ENCODE results near the gene MYT1. TPM values are rescaled to one million over a fixed set of nuclear protein-coding genes. Genes with fewer than 3 reads are reported as not detected.
A peak's percentile ranks its signal among the peaks of the same experiment; 100 is the strongest.

Gene MYT1
- total and polyA plus RNA-seq, 2 of the 13 experiments (the other 11 are each of a cell fraction or from before 2014, with no cell fraction given), result 0.58 to 2.5 TPM

DNA sequence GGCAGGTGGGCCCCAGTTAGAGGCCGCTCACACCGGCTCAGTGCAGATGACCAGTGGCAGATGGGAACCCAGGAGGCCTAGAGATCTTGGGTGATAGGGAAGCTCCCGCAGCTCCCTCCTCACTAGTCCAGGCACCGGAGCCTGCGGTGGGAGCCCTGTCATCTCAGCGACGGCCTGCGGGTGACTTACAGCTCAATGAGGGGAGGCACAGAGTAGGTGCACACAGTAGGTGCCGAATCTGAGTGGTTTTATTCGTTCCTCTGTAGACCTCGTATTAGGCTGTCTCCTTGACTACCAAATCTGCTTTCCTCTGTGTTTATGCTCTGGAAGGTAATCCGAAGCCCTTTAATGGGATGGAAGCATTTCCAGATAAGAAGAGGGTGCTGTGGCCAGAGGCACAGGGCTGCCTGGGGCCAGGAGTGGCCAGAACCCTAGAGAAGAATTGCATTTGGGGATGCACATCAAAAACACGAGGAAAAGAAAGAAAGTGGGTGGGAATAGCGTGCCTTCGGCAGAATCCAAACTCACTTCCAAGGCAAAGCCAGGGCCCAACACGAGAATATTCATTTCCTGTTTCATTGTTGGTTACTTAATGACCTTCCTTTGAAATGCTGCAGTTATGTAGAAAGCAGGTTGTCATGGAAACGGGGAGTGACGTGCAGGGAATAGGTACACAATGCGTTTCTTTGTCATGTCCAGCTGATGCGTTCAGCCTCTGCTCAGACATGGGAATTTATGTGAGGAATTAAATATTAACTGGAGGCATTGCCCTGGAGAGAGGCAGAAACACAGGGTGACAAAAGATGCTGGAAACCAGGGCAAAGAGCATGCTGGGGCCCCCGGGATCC lies 24.7 kb downstream of the MYT1 start (continued):
- TF ChIP-seq, protein P1, sequence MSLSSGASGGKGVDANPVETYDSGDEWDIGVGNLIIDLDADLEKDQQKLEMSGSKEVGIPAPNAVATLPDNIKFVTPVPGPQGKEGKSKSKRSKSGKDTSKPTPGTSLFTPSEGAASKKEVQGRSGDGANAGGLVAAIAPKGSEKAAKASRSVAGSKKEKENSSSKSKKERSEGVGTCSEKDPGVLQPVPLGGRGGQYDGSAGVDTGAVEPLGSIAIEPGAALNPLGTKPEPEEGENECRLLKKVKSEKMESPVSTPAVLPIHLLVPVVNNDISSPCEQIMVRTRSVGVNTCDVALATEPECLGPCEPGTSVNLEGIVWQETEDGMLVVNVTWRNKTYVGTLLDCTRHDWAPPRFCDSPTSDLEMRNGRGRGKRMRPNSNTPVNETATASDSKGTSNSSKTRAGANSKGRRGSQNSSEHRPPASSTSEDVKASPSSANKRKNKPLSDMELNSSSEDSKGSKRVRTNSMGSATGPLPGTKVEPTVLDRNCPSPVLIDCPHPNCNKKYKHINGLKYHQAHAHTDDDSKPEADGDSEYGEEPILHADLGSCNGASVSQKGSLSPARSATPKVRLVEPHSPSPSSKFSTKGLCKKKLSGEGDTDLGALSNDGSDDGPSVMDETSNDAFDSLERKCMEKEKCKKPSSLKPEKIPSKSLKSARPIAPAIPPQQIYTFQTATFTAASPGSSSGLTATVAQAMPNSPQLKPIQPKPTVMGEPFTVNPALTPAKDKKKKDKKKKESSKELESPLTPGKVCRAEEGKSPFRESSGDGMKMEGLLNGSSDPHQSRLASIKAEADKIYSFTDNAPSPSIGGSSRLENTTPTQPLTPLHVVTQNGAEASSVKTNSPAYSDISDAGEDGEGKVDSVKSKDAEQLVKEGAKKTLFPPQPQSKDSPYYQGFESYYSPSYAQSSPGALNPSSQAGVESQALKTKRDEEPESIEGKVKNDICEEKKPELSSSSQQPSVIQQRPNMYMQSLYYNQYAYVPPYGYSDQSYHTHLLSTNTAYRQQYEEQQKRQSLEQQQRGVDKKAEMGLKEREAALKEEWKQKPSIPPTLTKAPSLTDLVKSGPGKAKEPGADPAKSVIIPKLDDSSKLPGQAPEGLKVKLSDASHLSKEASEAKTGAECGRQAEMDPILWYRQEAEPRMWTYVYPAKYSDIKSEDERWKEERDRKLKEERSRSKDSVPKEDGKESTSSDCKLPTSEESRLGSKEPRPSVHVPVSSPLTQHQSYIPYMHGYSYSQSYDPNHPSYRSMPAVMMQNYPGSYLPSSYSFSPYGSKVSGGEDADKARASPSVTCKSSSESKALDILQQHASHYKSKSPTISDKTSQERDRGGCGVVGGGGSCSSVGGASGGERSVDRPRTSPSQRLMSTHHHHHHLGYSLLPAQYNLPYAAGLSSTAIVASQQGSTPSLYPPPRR (CRISPR knock-in tag; IDR thresholded peaks at IDR 0.05; ENCODE audit: borderline replicate concordance), result no peak; the same call in 1 of the 2 replicates
- TF ChIP-seq ZNF30 (CRISPR knock-in tag; IDR thresholded peaks at IDR 0.05), result no peak
- no peak for TF ChIP-seq ZNF44 (CRISPR knock-in tag; IDR thresholded peaks at IDR 0.05)
- peak; percentile 43 for TF ChIP-seq XRCC5 (optimal IDR thresholded peaks at IDR 0.05; ENCODE audit: low read length)
- no peak for TF ChIP-seq CENPT (CRISPR knock-in tag; IDR thresholded peaks at IDR 0.05; ENCODE audit: low read depth)
- TF ChIP-seq ZNF430 (CRISPR knock-in tag; IDR thresholded peaks at IDR 0.05), result peak; percentile 70; the same call in 1 of the 2 replicates
- no peak for TF ChIP-seq SSRP1 (CRISPR knock-in tag; IDR thresholded peaks at IDR 0.05)
- no peak for TF ChIP-seq ISX (CRISPR knock-in tag; conservative IDR thresholded peaks at IDR 0.05)
- TF ChIP-seq RAD51 (IDR thresholded peaks at IDR 0.05; ENCODE audit: borderline replicate concordance), result no peak
- no peak; the same call in none of the 2 replicates for TF ChIP-seq POGK (CRISPR knock-in tag; conservative IDR thresholded peaks at IDR 0.05)
- TF ChIP-seq ZNF747 (CRISPR knock-in tag; IDR thresholded peaks at IDR 0.05; ENCODE audit: borderline replicate concordance), result peak; percentile 83; the same call in 1 of the 2 replicates
- TF ChIP-seq ZNF205 (CRISPR knock-in tag; IDR thresholded peaks at IDR 0.05), result peak; percentile 34; the same call in 1 of the 2 replicates
- 0 out of 2 replicates have a peak, but pooled peaks have one; percentile 61 for TF ChIP-seq ZNF784 (CRISPR knock-in tag; IDR thresholded peaks at IDR 0.05; ENCODE audit: borderline replicate concordance)
- no peak for TF ChIP-seq ZC3H4 (CRISPR knock-in tag; IDR thresholded peaks at IDR 0.05; ENCODE audit: borderline replicate concordance)
- peak; percentile 83 for TF ChIP-seq GATAD2A (CRISPR knock-in tag; IDR thresholded peaks at IDR 0.05)
- TF ChIP-seq ZNF160 (CRISPR knock-in tag; IDR thresholded peaks at IDR 0.05), result no peak
- TF ChIP-seq ZNF709 (CRISPR knock-in tag; IDR thresholded peaks at IDR 0.05), result no peak
- no peak for TF ChIP-seq DMTF1 (CRISPR knock-in tag; IDR thresholded peaks at IDR 0.05)
- peak; percentile 56; the same call in 1 of the 2 replicates for TF ChIP-seq ZNF580 (CRISPR knock-in tag; IDR thresholded peaks at IDR 0.05; ENCODE audit: borderline replicate concordance, low read depth)

Measured in HepG2 (cell line).